MM.1S (cell line): Measurements from ENCODE around the gene CD226.

Experiments
- DNase-seq: peaks from one replicate; pipeline ENCODE4 v3.0.0-alpha.2; 2015
- H2AFZ ChIP-seq: fragments of 300-600 bp; sonication (generic); 2 replicates; pipeline ENCODE4 v1.6.0; 2016; ENCODE audit warnings: antibody characterized with exemption, low read length
- H3F3A ChIP-seq: fragments of 300-600 bp; sonication (generic); 2 replicates; pipeline ENCODE4 v1.6.1; 2016; ENCODE audit warnings: mild to moderate bottlenecking, antibody characterized with exemption, low read length, moderate library complexity, mixed read lengths; ENCODE audit not compliant: insufficient read depth
- H3K27ac ChIP-seq: fragments of 300-600 bp; sonication (generic); 2 replicates; pipeline ENCODE4 v1.5.1; 2016; ENCODE audit warnings: mild to moderate bottlenecking, low read length
- H3K27me3 ChIP-seq: fragments of 300-600 bp; sonication (generic); replicated peaks from 2 replicates; pipeline ENCODE4 v1.6.0; 2016; ENCODE audit warnings: low read length; ENCODE audit not compliant: insufficient read depth
- H3K36me3 ChIP-seq: fragments of 300-600 bp; sonication (generic); replicated peaks from 2 replicates; pipeline ENCODE4 v1.6.1; 2016; ENCODE audit warnings: mild to moderate bottlenecking, low read length, mixed read lengths; ENCODE audit not compliant: insufficient read depth
- H3K4me1 ChIP-seq: fragments of 300-600 bp; sonication (generic); 2 replicates; pipeline ENCODE4 v1.6.1; 2016; ENCODE audit warnings: low read length, mixed read lengths
- H3K4me2 ChIP-seq: fragments of 300-600 bp; sonication (generic); 2 replicates; pipeline ENCODE4 v1.6.0; 2016; ENCODE audit warnings: low read depth, low read length
- H3K4me3 ChIP-seq: fragments of 300-600 bp; sonication (generic); 2 replicates; pipeline ENCODE4 v1.5.1; 2016; ENCODE audit warnings: low read length, mixed read lengths
- H3K79me2 ChIP-seq: fragments of 300-600 bp; sonication (generic); 2 replicates; pipeline ENCODE4 v1.6.1; 2016; ENCODE audit warnings: mixed run types, low read length, mixed read lengths
- H3K9ac ChIP-seq: fragments of 300-600 bp; sonication (generic); 2 replicates; pipeline ENCODE4 v1.6.1; 2016; ENCODE audit warnings: low read length, mixed read lengths
- H3K9me2 ChIP-seq: fragments of 300-600 bp; sonication (generic); replicated peaks from 2 replicates; pipeline ENCODE4 v1.6.1; 2016; ENCODE audit warnings: mild to moderate bottlenecking, low read length, mixed read lengths; ENCODE audit not compliant: insufficient read depth
- H3K9me3 ChIP-seq: fragments of 300-600 bp; sonication (generic); replicated peaks from 2 replicates; pipeline ENCODE4 v1.6.1; 2016; ENCODE audit warnings: mild to moderate bottlenecking, low read length, mixed read lengths; ENCODE audit not compliant: insufficient read depth
- H4K20me1 ChIP-seq: fragments of 300-600 bp; sonication (generic); 2 replicates; pipeline ENCODE4 v1.6.1; 2016; ENCODE audit warnings: mild to moderate bottlenecking, low read length, moderate library complexity, mixed read lengths; ENCODE audit not compliant: insufficient read depth
- CTCF ChIP-seq: fragments of 300-600 bp; sonication (generic); IDR thresholded peaks from 2 replicates; pipeline ENCODE4 v1.5.1; 2016; ENCODE audit warnings: antibody characterized with exemption, low read length, mixed read lengths
- EZH2 ChIP-seq: fragments of 300-600 bp; sonication (generic); optimal IDR thresholded peaks from 2 replicates; pipeline ENCODE3; 2017; ENCODE audit warnings: low read depth, mild to moderate bottlenecking, antibody characterized with exemption, low read length, mixed read lengths
- EZH2phosphoT487 ChIP-seq: fragments of 300-600 bp; sonication (generic); IDR thresholded peaks from 2 replicates; pipeline ENCODE4 v1.6.1; 2018; ENCODE audit warnings: antibody characterized with exemption, low read length

The CD226 gene

GRCh38 chr18:69947361-69948133 is at the start of gene CD226:
Gene CD226 (minus strand): TSS chr18:69947873. CDS start chr18:69947406, 467 bp downstream.
- Histone ChIP-seq H3K9ac (no peak within 1 kb of the TSS), H3K4me2 (peak within 1 kb of the TSS; percentile 54), H3K27me3 (no peaks in the 10 kb centered on the region)

DNA sequence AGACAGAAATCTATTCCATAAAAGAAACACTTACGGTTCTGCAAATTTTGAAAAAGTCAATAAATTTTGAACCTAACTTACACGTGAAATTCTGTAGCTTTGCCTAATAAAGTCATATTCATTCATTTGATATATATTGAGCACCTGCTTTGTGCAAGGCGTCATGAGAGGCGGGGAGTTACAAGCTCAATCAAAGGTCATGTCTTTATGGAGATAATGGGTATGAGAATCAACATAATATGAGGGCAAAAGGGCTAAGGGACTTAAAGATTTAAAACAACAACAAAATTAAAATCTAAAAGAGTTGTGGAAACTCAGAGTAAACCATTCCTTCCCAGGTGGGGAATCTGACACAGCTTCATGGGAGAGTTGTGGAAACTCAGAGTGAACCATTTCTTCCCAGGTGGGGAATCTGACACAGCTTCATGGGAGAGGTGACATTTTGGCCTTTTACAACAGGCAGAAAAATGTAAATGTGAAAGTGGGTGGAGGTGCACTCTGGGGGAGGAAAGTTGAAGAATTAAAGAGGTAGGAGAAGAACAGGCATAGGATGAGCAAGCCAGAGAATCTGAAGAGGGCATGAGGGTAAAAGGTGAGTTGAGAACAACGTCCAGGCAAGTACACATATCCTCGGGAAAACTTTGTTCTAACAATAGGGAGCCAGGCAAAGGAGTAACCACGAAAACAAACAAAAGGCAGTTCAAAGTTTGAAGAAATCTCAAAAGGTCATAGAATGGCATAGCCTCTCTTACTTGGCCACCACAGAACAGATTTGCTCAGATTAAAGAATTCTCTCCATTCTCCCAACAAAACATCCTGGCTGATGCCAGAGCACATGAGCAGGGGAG is 49.5 kb upstream of the CD226 start:
- Histone ChIP-seq H3F3A (no peaks in the 10 kb centered on the region), H2AFZ (no peak overlapping the region), H3K4me3 (no peak overlapping the region), H3K36me3 (no peaks in the 10 kb centered on the region), H3K9ac (no peak overlapping the region), H3K79me2 (no peaks in the 10 kb centered on the region), H3K27ac (no peak overlapping the region), H3K4me1 (no peaks in the 10 kb centered on the region), H4K20me1 (no peaks in the 10 kb centered on the region), H3K9me2 (no peaks in the 10 kb centered on the region), H3K4me2 (no peak overlapping the region), H3K27me3 (no peaks in the 10 kb centered on the region), H3K9me3 (no peaks in the 10 kb centered on the region)
- TF ChIP-seq CTCF (no peak), EZH2 (no peak), EZH2phosphoT487 (no peak)
- no peak for DNase-seq

More at GRCh38 chr18:69947361-69948133, at the start of gene CD226:
- no peaks in the 10 kb centered on the region for H3K9me3 ChIP-seq
- 0 out of 2 replicates have a peak within 1 kb of the TSS, but pooled peaks have one; percentile 4 for H2AFZ ChIP-seq
- H3K4me1 ChIP-seq: peaks cover 37% of the 10 kb centered on the region
- H3K79me2 ChIP-seq: no peaks in the 10 kb centered on the region
- 0 out of 2 replicates have a peak within 1 kb of the TSS, but pooled peaks have one; percentile 26 for H3K4me3 ChIP-seq
- H3F3A ChIP-seq: peaks cover 4% of the 10 kb centered on the region; the same call in 1 of the 2 replicates
- no peaks in the 10 kb centered on the region for H3K36me3 ChIP-seq
- no peaks in the 10 kb centered on the region for H3K9me2 ChIP-seq
- no peak for DNase-seq
- H3K27ac ChIP-seq: peak within 1 kb of the TSS; percentile 57; the same call in 1 of the 2 replicates
- no peak for TF ChIP-seq CTCF
- no peak for TF ChIP-seq EZH2phosphoT487
- no peak for TF ChIP-seq EZH2
- H4K20me1 ChIP-seq: no peaks in the 10 kb centered on the region

- Histone ChIP-seq H3F3A (no peaks in the 10 kb centered on the region), H3K4me3 (no peak overlapping the region), H3K36me3 (no peaks in the 10 kb centered on the region), H3K27ac (no peak overlapping the region), H3K9me2 (no peaks in the 10 kb centered on the region), H4K20me1 (no peaks in the 10 kb centered on the region), H2AFZ (no peak overlapping the region), H3K79me2 (no peaks in the 10 kb centered on the region), H3K9me3 (no peaks in the 10 kb centered on the region), H3K9ac (no peak overlapping the region), H3K4me2 (no peak overlapping the region), H3K4me1 (no peaks in the 10 kb centered on the region), H3K27me3 (no peaks in the 10 kb centered on the region)
- no peak for DNase-seq
- TF ChIP-seq EZH2phosphoT487 (no peak), CTCF (no peak), EZH2 (no peak)
Observed at GRCh38 chr18:69996417-69996816, 48.7 kb upstream of the CD226 start.
